ENCODE results near the gene KIRREL1. TPM values are rescaled to one million over a fixed set of nuclear protein-coding genes. Genes with fewer than 3 reads are reported as not detected.

KIRREL1 gene
- total RNA-seq, 1 experiment from 2014 or later, result 145 TPM

DNA sequence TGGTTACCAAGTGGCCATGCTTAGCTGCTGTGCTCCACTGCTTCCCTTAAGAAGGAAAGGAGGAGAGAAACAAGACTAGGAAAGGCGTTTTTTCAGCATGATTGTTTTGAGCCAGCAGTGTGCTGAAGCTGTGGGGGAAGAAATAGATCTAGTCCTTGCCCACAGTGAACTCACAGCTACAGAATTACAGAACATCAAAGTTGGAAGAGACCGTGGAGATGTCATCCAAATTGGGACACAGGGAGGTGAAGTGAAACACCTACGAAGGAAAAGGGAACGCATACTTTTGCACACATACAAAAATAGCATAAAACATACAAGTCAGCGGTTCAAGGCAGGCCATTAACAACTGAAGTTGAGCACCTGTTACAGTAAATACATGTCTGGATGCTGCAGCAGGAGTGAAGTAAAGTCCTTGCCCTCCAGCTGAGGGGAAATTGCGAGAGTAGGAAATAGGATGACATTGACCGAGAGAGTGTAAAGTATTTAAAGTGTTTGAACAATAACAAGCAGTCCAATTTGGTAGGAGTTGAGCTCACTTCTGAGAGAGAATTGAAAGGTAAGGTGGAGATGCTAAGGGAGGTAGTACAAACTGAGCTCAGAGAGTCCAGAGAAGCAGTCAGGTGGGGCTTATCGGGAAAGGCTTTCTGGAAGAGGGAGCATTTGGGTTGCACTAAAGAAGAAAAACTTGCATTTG lies 55.1 kb downstream of the KIRREL1 start:
- Histone ChIP-seq H3K36me3 (ENCODE audit: control insufficient read depth, insufficient read depth, low read length) (no peaks in the 10 kb centered on the region), H3K4me1 (ENCODE audit: control insufficient read depth, insufficient read depth, low read length) (peaks cover 43% of the 10 kb centered on the region), H3K27ac (ENCODE audit: low read length) (no peak overlapping the region), H3K4me3 (ENCODE audit: low read depth in 2 of 2, low read length in 2 of 2) (no peak overlapping the region), H3K27me3 (ENCODE audit: control insufficient read depth, insufficient read depth, low read length) (no peaks in the 10 kb centered on the region), H3K9me3 (ENCODE audit: control insufficient read depth, insufficient read depth, low read depth, low read length) (no peaks in the 10 kb centered on the region)
- ChIA-PET POLR2A (no interaction called here), CTCF (interaction anchor here (1.1 to 1.2 kb wide), 2 partner anchors 12 to 56 kb away, joined by 3 to 5 read pairs; no protein-coding TSS in a partner anchor)
- TSS peak; percentile 30 for BruUV-seq (replicated peaks)
- in situ Hi-C loops (cut with HindIII; ENCODE audit: low pct_unique_long_range_greater_than_20kb, low sequenced_read_pairs), result no loop called here
- DNase-seq (ENCODE audit: low read depth, low spot score) (no peak), ATAC-seq (no peak)
- TF ChIP-seq REST (IDR thresholded peaks at IDR 0.05; ENCODE audit: insufficient read depth in 1 of 2, low read depth in 2 of 2, low read length in 1 of 2) (no peak), CTCF (IDR thresholded peaks at IDR 0.05) (no peak), TCF7L2 (IDR thresholded peaks at IDR 0.05; ENCODE audit: low read depth, low read length) (no peak)
- intact Hi-C loops (cut with micrococcal nuclease; ENCODE audit: unreplicated experiment), result no loop called here

DNA sequence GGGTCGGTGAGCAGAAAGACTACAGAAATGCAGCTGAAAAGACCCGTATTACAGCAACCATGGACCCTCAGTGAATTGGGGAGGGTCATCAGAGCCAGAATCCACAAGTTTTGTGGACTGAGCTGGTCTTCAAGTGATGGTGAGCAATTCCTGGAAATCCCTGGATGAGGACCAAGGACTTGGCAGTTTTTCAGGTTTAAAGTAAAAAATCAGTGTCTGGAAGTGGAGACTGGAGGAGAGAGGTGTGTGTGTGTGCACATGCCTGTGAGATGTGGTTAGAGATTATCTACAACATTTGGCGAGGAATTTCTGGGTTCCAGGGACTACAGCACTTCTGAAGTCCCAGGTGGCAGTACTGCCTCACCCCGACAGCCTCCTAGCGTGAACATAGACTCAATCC lies 56.4 kb downstream of the KIRREL1 start:
- BruUV-seq (replicated peaks), result no TSS peak
- TF ChIP-seq SIN3A (IDR thresholded peaks at IDR 0.05; ENCODE audit: borderline replicate concordance, insufficient read depth, low read depth, low read length), result no peak
- TF ChIP-seq REST (IDR thresholded peaks at IDR 0.05; ENCODE audit: insufficient read depth in 1 of 2, low read depth in 2 of 2, low read length in 1 of 2), result no peak
- TF ChIP-seq CTCF (IDR thresholded peaks at IDR 0.05), result no peak
- TF ChIP-seq TCF7L2 (IDR thresholded peaks at IDR 0.05; ENCODE audit: low read depth, low read length), result no peak
- CTCF ChIA-PET, result no interaction called here

More for the DNA sequence above, 56.4 kb downstream of the KIRREL1 start:
- Histone ChIP-seq H3K27me3 (ENCODE audit: control insufficient read depth, insufficient read depth, low read length) (no peaks in the 10 kb centered on the region), H3K4me1 (ENCODE audit: control insufficient read depth, insufficient read depth, low read length) (peaks cover 40% of the 10 kb centered on the region), H3K27ac (ENCODE audit: low read length) (peak overlapping the region; percentile 35; the same call in 1 of the 2 replicates), H3K9me3 (ENCODE audit: control insufficient read depth, insufficient read depth, low read depth, low read length) (no peaks in the 10 kb centered on the region), H3K36me3 (ENCODE audit: control insufficient read depth, insufficient read depth, low read length) (no peaks in the 10 kb centered on the region), H3K4me3 (ENCODE audit: low read depth in 2 of 2, low read length in 2 of 2) (no peak overlapping the region)
- ATAC-seq (no peak), DNase-seq (ENCODE audit: low read depth, low spot score) (no peak)
- in situ Hi-C loops (cut with HindIII; ENCODE audit: low pct_unique_long_range_greater_than_20kb, low sequenced_read_pairs) (no loop called here), intact Hi-C loops (cut with micrococcal nuclease; ENCODE audit: unreplicated experiment) (no loop called here)
- POLR2A ChIA-PET, result no interaction called here

Data from Panc1 (cell line).